Stimulated activated naive CD4-positive, alpha-beta T cell treated with Interleukin-2 at 50 U/mL for 16 hours (primary cell): ENCODE results near the gene BCO1.

Experiments
- DNase-seq: peaks from one replicate; lab custom pipeline; 2025; lab: John Stamatoyannopoulos, UW

BCO1 gene

DNA sequence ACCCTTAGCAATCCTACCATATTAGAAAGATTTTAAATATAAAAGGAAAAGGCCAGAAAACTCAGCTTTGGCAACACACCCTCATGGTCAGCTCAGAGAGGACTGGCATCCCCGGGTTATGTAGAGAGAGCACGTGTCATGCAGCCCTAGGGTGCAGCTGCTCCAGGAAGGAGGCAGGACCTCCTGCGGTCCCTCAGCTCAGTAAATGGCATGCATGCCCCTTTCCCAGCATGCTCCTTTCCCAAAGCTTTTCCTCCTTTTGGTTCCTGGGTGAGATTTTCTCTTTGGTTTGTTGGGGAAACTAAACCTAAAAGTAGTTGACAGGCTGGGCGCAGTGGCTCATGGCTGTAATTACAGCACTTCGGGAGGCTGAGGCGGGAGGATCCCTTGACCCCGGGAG, 80.2 kb downstream of the BCO1 start:
- DNase-seq, result no peak

DNA sequence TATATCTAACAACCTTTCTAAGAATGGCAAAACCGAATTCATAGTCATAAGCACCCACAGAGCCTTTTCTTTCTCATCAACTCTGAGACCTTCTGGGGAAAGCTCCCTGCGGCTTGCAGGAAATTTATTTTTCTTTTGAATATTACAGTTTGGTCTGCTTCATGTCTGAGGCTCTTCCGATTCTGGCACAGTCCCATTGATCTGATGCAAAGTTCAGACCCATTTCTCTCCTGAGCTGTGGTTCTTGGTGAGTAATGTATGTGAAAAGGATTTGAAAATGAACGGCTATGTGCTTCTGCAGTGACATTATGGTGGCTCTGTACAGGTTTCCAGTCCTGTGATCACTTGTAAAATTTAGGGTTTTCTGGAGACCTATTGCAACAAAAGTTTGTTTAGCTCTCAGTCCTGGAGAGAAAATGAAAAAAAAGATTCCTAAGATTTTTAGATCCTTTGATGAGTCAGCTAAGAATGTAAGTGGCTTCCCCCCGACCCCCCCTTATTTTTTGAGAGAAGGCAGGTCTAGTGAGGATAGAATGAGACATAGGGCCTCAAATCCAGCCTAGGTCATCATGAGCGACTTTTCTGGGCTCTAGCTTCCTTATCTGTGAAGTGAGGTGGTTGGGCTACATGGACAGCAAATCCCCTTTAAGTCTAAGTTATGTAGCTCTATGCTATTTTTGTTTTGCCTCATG, 80.9 kb downstream of the BCO1 start:
- no peak for DNase-seq

GRCh38 chr16:81321039-81321438, 82.5 kb downstream of the BCO1 start:
- no peak for DNase-seq

DNA sequence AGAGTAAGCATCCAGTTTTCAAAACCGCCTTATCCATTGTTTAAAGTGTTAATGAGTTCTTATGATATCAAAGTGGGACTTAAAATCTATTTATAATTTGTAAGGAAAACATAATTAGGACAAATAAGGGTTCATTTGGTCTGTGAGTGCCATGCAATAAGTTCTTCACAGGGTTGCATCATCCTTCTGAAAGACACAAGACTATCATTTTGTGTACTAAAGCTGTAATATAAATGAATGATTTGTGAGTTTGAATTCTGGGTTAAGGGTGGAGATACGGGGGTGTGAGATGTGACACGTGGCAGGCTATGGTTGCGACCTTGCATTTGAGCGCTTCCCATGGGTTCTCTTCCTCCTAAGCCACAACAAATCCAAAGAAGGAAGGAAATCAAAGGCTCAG, 83.0 kb downstream of the BCO1 start:
- DNase-seq, result no peak

DNA sequence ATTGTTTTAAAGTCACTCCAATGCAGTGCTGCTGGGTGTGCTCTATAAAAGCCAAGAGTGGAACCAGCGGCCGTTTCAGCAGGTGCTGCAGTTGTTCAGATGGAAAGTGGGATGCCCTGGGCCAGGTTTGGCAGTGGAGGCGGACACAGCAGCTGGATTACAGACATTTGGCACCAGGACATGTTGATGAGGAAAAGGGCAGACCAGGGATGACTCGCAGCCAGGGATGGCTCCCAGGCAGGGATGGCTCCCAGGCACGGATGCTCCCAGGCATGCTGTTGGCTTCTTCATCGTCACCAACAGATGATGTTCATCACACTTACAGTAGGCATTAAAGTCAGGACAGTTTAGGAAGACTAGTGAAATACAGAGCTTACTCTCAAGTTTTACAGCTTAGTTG, 86.3 kb downstream of the BCO1 start:
- DNase-seq, result no peak

DNA sequence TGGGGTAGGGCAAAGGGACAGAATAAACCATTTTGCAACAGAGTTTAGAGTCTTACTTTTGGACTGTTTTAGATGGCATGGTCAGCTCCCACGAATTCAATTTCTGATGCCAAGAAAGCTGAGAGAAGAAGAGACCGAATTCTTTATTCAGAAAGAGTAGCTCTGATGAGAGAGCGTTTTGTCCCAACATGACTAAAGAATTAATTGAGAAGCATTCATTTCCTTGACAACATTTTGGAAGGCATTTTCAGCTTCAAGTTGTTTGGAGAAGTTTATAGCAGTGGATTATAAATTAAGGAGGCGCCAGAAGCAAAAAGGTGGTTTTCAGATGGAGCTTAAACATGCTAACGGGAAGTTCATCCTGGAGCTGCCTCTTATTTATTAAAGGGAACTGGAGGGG, 88.5 kb downstream of the BCO1 start:
- no peak for DNase-seq

- no peak for DNase-seq
Observed at GRCh38 chr16:81327447-81328196, 89.1 kb downstream of the BCO1 start.

- no peak for DNase-seq
Observed at GRCh38 chr16:81329947-81330346, 91.5 kb downstream of the BCO1 start.

- DNase-seq, result no peak
Observed at GRCh38 chr16:81333356-81333755, 94.9 kb downstream of the BCO1 start.

- DNase-seq, result peak; percentile 23
Observed at GRCh38 chr16:81335669-81336068, 97.2 kb downstream of the BCO1 start.

- DNase-seq, result no peak
Observed at GRCh38 chr16:81337097-81337496, 98.6 kb downstream of the BCO1 start.
